Common myeloid progenitor, CD34-positive (primary cell): Measurements from ENCODE around the gene ANKIB1.

Source experiments
- CTCF ChIA-PET: fragments of 350-600 bp; sonication (Branson Sonifier 250); formaldehyde crosslinking; loops from one replicate; lab custom pipeline; 2021; ENCODE audit warnings: antibody characterized with exemption; lab: Charles Lee
- POLR2A ChIA-PET: fragments of 350-600 bp; sonication (Branson Sonifier 250); formaldehyde crosslinking; loops from one replicate; lab custom pipeline; 2021; ENCODE audit warnings: antibody characterized with exemption; lab: Charles Lee
- DNase-seq, 3 donors: peaks; one replicate each; pipeline versions ENCODE4 v3.0.0 to v3.0.0-alpha.2; 2013
- H3K27ac ChIP-seq, 2 experiments: 1 replicate in 1 of 2; 2 replicates in 1 of 2; pipeline ENCODE4 v1.7.0; 2013; ENCODE audit warnings: inconsistent platforms in 2 of 2, low read length in 2 of 2, mild to moderate bottlenecking in 2 of 2, low read depth in 1 of 2, moderate library complexity in 1 of 2; ENCODE audit not compliant: severe bottlenecking in 2 of 2, insufficient read depth in 1 of 2, poor library complexity in 1 of 2
- H3K27me3 ChIP-seq, 5 experiments: replicated peaks in 2 of 5; 1 replicate in 3 of 5; 2 replicates in 2 of 5; pipeline versions ENCODE4 v1.6.1 to v1.7.0; 2013; ENCODE audit warnings: low read length in 4 of 5, mild to moderate bottlenecking in 2 of 5, moderate library complexity in 2 of 5, inconsistent platforms in 1 of 5; ENCODE audit not compliant: insufficient read depth in 5 of 5, control insufficient read depth in 4 of 5
- H3K36me3 ChIP-seq, 4 experiments: 1 replicate in 2 of 4; 2 replicates in 2 of 4; pipeline versions ENCODE4 v1.6.1 to v1.7.0; 2013; ENCODE audit warnings: low read length in 3 of 4, control low read depth in 1 of 4, mild to moderate bottlenecking in 1 of 4; ENCODE audit not compliant: control insufficient read depth in 4 of 4, insufficient read depth in 4 of 4
- H3K4me1 ChIP-seq, 4 experiments: 1 replicate in 3 of 4; 2 replicates in 1 of 4; pipeline versions ENCODE4 v1.6.1 to v1.7.1; 2013; ENCODE audit warnings: low read length in 3 of 4, mild to moderate bottlenecking in 3 of 4, control low read depth in 1 of 4, inconsistent platforms in 1 of 4, moderate library complexity in 1 of 4; ENCODE audit not compliant: control insufficient read depth in 4 of 4, insufficient read depth in 4 of 4; ENCODE audit errors: control extremely low read depth in 1 of 4
- H3K4me3 ChIP-seq, 7 experiments: 1 replicate in 4 of 7; 2 replicates in 3 of 7; pipeline versions ENCODE4 v1.5.1 to v1.7.0; 2013; ENCODE audit warnings: mild to moderate bottlenecking in 7 of 7, low read length in 6 of 7, moderate library complexity in 6 of 7, inconsistent platforms in 2 of 7, low read depth in 2 of 7, control low read depth in 1 of 7; ENCODE audit not compliant: insufficient read depth in 4 of 7, control insufficient read depth in 1 of 7; ENCODE audit errors: extremely low read depth in 1 of 7
- H3K9me3 ChIP-seq, 5 experiments: 1 replicate in 4 of 5; 2 replicates in 1 of 5; pipeline versions ENCODE4 v1.6.1 to v1.7.1; 2013; ENCODE audit warnings: low read length in 4 of 5, mild to moderate bottlenecking in 2 of 5, inconsistent platforms in 1 of 5, low read depth in 1 of 5, moderate library complexity in 1 of 5; ENCODE audit not compliant: control insufficient read depth in 4 of 5, insufficient read depth in 2 of 5; ENCODE audit errors: control extremely low read depth in 1 of 5
- WGBS: methylation state at CpG from one replicate; pipeline ENCODE4 v1.1.5; 2013; ENCODE audit not compliant: insufficient coverage; 5-methylcytosine and 5-hydroxymethylcytosine counted together

ANKIB1 gene

DNA sequence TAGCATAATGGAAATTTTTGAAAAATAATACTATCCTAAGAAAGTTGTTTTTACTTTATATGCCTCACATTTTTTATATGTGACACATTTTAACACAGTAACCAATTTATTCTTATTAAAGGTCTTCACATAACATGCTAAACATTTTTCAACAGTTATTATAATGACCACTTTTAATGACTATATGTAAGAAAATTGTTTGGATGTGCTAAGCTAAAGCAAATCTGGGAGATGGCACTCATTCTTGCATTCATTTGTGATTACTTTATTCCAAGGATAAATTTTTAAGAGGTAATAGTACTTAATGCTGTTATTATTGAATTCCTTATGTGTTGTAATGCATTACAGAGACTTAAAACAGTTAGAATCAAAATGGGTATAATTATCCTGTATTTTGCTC lies 88.1 kb downstream of the ANKIB1 start:
- no peak overlapping the region for H3K4me3 ChIP-seq
- ChIA-PET CTCF (no interaction called here), POLR2A (no interaction called here)
- no peaks in the 10 kb centered on the region for H3K27me3 ChIP-seq
- no peak overlapping the region for H3K27ac ChIP-seq
- H3K4me1 ChIP-seq = no peaks in the 10 kb centered on the region
- H3K36me3 ChIP-seq = peaks cover 7 to 24% (median 11%) of the 10 kb centered on the region in 4 experiments
- peaks cover 0 to 7% (median 3%) of the 10 kb centered on the region in 5 experiments for H3K9me3 ChIP-seq
- DNase-seq = no peak

GRCh38 chr7:92335574-92335973 lies 89.8 kb downstream of the ANKIB1 start:
- ChIA-PET CTCF (no interaction called here), POLR2A (no interaction called here)
- no peak overlapping the region for H3K27ac ChIP-seq
- DNase-seq = no peak
- H3K4me1 ChIP-seq = no peaks in the 10 kb centered on the region
- H3K36me3 ChIP-seq = peaks cover 7 to 20% (median 10%) of the 10 kb centered on the region in 4 experiments
- peaks cover 0 to 7% (median 3%) of the 10 kb centered on the region in 5 experiments for H3K9me3 ChIP-seq
- no peaks in the 10 kb centered on the region for H3K27me3 ChIP-seq
- no peak overlapping the region for H3K4me3 ChIP-seq

- ChIA-PET CTCF (interaction anchor here (1.1 kb wide), 1 partner anchor 10 kb away, joined by 3 read pairs; no protein-coding TSS in a partner anchor), POLR2A (no interaction called here)
- peaks cover 4 to 20% (median 9%) of the 10 kb centered on the region in 4 experiments for H3K36me3 ChIP-seq
- no peak overlapping the region for H3K4me3 ChIP-seq
- no peaks in the 10 kb centered on the region for H3K27me3 ChIP-seq
- DNase-seq = peak in 2 of 3 donors; percentile 4 to 6
- H3K4me1 ChIP-seq = no peaks in the 10 kb centered on the region
- H3K27ac ChIP-seq = no peak overlapping the region
- H3K9me3 ChIP-seq = peaks cover 0 to 7% (median 3%) of the 10 kb centered on the region in 5 experiments
- 100% methylated on average over 1 of the region's 2 CpGs for WGBS
Observed at GRCh38 chr7:92336662-92337340, 91.0 kb downstream of the ANKIB1 start.

DNA sequence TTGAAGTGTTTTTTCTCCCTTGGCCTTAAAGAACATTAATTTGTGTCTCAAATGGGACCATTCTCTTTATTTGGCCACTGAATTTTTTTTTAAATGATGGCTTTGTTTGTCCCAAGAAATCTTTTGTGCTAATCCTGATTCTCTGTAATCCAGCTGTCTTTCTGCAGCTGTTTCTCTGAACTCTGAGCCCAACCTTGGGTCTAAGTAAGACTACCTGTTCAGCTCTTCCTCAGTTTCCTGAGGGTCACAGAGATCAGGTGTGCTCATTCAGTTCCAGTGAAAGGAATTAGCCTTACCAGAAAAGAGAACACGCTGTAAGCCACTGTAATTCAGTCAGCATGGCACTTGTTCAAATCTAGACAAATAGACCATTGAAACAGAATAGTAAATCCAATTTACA lies 94.2 kb downstream of the ANKIB1 start:
- Histone ChIP-seq H3K4me3 (no peak overlapping the region), H3K36me3 (peaks cover 4 to 17% (median 7%) of the 10 kb centered on the region in 4 experiments), H3K9me3 (peaks cover 0 to 6% (median 3%) of the 10 kb centered on the region in 5 experiments), H3K27ac (no peak overlapping the region), H3K27me3 (no peaks in the 10 kb centered on the region), H3K4me1 (no peaks in the 10 kb centered on the region)
- no CpG with 5 or more reads among the region's 1 CpG for WGBS
- no peak for DNase-seq
- ChIA-PET CTCF (no interaction called here), POLR2A (interaction anchor here (0.6 kb wide), 1 partner anchor 160 kb away, joined by 3 read pairs; no protein-coding TSS in a partner anchor)

DNA sequence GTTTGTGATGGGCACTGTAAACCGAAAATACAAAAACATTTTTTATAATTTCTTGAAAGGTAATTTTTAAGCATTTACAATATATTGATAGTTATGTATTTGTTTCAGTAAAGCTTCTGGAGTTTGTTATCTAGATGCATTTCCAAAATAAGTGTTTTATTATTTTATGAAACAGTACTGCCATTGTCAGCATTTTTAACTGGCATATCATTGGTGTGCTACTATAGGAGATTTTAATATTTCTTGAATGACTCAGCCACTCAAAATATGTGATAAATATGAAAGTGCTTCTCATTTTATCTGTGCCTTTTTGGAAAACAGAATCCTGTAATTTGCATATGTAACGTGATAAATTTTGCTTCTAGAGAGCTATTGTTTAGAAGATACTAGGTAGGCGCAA lies 97.9 kb downstream of the ANKIB1 start:
- CTCF ChIA-PET = interaction anchor here (1.3 kb wide), 1 partner anchor 12 kb away, joined by 3 read pairs; no protein-coding TSS in a partner anchor

DNA sequence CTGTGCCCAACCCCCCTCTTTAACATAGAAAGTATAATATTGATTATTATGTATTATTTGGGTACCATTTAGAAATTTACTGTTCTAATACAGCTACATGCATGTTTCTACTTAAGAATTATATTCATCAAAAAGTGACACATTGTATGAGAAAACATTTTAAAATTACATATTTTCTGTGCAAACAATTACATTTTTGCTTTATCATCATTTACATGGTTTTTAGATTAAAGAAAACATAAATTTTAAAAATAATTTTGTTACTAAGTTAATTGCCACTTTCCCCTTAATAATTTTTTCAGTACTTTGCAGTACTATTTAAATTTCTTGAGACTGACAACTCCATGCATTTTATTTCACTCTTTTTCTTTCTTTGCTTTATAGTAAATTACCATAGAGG lies 106.2 kb downstream of the ANKIB1 start:
- ChIA-PET POLR2A (no interaction called here), CTCF (no interaction called here)
- H3K27ac ChIP-seq = no peak overlapping the region
- no peak overlapping the region for H3K4me3 ChIP-seq
- DNase-seq = no peak
- no peaks in the 10 kb centered on the region for H3K4me1 ChIP-seq
- no peaks in the 10 kb centered on the region for H3K27me3 ChIP-seq
- H3K36me3 ChIP-seq = peaks cover 6 to 36% (median 15%) of the 10 kb centered on the region in 4 experiments
- no peaks in the 10 kb centered on the region for H3K9me3 ChIP-seq

More for the DNA sequence above, 97.9 kb downstream of the ANKIB1 start:
- Histone ChIP-seq H3K36me3 (peaks cover 0 to 19% (median 7%) of the 10 kb centered on the region in 4 experiments), H3K27me3 (no peaks in the 10 kb centered on the region), H3K9me3 (no peaks in the 10 kb centered on the region), H3K27ac (no peak overlapping the region), H3K4me3 (no peak overlapping the region), H3K4me1 (no peaks in the 10 kb centered on the region)
- WGBS = 100% methylated on average over 1 of the region's 3 CpGs
- POLR2A ChIA-PET = interaction anchor here (0.6 kb wide), 1 partner anchor 143 kb away, joined by 3 read pairs; no protein-coding TSS in a partner anchor
- no peak for DNase-seq

GRCh38 chr7:92354214-92354613 lies 108.4 kb downstream of the ANKIB1 start:
- H3K36me3 ChIP-seq = peaks cover 6 to 29% (median 15%) of the 10 kb centered on the region in 4 experiments
- ChIA-PET CTCF (interaction anchor here (0.8 to 1.0 kb wide), 3 partner anchors 26 to 330 kb away, joined by 3 read pairs; partner anchors contain the start of gene GATAD1), POLR2A (no interaction called here)
- 100% methylated on average over 1 of the region's 1 CpG for WGBS
- H3K4me1 ChIP-seq = no peaks in the 10 kb centered on the region
- no peak for DNase-seq
- H3K27me3 ChIP-seq = no peaks in the 10 kb centered on the region
- H3K9me3 ChIP-seq = no peaks in the 10 kb centered on the region
- no peak overlapping the region for H3K4me3 ChIP-seq
- H3K27ac ChIP-seq = no peak overlapping the region
